ENCODE data around the gene TPRG1L.

The TPRG1L gene

GRCh38 chr1:3594706-3595377, 30.0 kb upstream of the TPRG1L start:
- DNase-seq = no peak

- DNase-seq = no peak
Measured at GRCh38 chr1:3595949-3596348, 28.9 kb upstream of the TPRG1L start.

DNA sequence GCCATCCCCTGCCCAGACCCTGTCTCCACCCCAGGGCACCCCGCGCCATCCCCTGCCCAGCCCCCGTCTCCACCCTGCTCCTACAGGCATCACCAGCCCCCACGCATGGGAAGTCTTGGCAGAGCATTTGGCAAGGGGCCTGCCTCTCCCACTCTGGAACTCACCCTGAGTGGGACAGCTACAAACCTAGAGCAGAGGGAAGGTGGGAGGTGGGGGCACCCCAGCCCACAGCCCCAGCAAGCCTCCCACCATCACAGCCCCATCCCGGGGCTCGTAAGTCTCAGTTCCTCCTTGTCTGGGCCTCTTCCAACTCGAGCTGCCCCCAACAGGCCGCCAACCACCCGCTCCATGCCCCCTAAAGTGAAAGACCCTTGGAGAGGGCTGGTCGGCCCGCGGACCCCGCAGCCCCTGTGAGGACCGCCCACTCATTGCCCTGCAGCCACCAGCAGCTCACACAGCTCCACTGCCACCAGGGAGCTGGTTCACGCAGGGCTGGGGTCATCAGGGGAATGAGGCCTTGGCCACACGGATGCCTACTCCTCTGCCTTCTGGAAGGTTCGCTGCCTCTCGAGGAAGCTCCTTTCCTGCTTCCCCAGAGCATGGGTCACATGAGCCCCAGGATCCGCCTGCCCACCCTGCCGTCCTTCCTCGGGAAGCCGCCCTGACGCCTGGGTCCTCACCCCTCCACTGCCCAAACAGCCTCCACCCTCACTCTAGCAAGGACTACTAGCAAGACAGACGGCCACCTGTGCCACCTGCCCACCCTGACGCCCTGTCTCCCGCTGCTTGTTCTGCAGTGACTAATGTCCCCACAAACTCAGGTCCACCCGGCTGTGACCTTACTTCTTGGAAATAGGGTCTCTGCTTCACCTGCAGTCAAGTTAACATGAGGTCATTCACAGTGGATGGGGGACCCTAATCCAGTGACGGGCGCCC, 27.9 kb upstream of the TPRG1L start:
- DNase-seq = no peak

GRCh38 chr1:3597599-3597964, 27.2 kb upstream of the TPRG1L start:
- no peak for DNase-seq

DNA sequence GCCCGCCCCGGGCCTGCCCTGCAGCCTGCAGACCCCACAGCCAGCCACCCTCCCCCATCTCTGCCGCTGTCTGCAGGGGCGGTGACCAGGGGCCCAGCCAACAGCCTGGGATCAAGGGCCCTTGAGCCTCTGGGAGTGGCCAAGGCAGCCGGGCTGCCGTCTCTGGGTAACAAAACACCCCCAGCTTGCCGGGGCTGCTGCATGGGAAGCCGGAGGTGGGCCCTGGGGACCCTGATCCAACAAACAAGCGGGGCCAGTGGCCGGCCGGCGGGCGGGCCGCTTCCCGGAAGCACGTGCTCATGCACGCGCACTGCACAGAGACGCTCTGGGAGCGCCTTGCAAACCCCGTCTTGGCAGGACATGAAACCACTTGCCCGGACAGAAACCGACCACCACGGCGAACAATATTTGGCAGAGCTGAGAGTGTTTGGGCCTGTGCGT, 26.7 kb upstream of the TPRG1L start:
- DNase-seq = no peak

- DNase-seq = no peak
Measured at GRCh38 chr1:3598522-3599285, 26.1 kb upstream of the TPRG1L start.

GRCh38 chr1:3599286-3599811, 25.5 kb upstream of the TPRG1L start:
- DNase-seq = no peak

DNA sequence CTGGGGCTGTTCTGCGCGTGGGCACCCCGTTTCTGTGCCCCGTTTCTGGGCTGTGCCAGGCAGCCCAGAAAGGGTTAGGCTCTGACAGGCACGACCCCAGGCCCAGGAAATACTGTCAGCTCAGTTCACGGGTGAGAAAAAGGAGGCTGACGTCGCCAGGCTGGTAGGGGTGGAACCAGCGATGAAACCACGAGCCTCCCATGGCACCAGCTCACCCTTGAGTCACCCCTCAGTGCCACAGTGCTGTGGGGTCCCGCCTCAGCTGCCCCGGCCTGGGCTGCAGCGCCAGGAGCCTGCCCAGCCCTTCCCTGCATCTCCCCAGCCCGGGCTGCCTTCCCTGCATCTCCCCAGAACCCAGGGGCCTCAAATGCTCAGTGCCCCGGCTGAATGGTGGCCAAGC, 25.0 kb upstream of the TPRG1L start:
- no peak for DNase-seq

DNA sequence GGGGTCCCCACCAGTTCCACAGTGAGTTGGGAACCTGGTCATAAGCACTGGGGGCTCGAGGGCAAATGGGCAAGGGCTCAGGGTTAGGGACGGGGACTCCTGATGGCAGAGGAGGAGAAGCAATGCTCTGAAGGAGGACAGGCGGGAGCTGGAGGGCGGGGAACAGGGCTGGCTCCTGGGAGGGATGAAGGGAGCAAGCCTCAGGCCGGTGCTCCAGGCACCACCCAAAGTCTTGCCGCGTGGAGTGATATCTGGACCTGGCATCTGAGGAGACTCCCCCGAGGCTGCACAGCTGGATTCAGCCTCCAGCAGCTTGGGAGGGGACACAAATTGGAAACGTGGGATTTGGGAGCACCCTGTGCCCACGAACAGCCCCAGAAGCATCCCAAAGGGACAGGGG, 24.5 kb upstream of the TPRG1L start:
- no peak for DNase-seq

DNA sequence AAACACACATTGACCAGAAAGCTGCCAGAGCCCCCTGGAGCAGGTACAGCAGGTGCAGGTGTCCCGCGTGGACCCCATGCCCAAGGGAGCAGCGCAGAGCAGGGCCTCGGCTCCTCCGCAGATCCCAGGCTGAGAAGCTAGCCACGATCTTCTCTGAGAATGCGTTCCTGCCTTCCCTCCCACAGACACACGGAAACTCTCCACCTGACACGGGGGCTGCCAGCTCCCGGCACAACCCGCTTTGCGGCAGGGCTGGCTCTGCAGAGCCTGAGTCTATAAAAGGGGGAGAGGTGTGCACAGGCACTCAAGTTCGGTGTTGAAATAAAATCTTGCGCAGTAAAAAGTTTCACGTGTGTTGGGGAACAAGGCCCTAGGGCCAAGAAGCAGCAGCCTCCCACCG, 23.1 kb upstream of the TPRG1L start:
- DNase-seq = no peak

GRCh38 chr1:3602375-3602774, 22.4 kb upstream of the TPRG1L start:
- DNase-seq = no peak

DNA sequence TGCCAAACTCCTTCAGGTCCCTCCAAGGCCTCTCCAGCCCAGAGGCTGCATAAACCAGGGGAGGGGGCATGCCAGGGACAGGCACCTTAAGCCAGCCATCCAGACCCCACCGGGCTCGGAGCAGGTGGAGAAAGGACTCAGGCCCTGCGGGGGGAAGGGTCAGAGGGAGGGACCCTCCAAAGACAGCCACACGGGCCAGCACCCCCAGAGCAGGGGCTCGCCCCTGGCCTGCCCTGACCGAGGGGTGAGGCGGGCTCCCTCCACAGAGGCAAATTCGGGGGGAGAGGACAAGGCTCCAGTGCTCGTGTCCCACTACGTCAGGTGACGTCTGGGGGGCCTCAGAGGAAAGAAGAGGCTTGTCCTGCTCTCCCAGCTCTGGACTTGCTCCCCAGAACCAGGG, 21.7 kb upstream of the TPRG1L start:
- DNase-seq = no peak

DNA sequence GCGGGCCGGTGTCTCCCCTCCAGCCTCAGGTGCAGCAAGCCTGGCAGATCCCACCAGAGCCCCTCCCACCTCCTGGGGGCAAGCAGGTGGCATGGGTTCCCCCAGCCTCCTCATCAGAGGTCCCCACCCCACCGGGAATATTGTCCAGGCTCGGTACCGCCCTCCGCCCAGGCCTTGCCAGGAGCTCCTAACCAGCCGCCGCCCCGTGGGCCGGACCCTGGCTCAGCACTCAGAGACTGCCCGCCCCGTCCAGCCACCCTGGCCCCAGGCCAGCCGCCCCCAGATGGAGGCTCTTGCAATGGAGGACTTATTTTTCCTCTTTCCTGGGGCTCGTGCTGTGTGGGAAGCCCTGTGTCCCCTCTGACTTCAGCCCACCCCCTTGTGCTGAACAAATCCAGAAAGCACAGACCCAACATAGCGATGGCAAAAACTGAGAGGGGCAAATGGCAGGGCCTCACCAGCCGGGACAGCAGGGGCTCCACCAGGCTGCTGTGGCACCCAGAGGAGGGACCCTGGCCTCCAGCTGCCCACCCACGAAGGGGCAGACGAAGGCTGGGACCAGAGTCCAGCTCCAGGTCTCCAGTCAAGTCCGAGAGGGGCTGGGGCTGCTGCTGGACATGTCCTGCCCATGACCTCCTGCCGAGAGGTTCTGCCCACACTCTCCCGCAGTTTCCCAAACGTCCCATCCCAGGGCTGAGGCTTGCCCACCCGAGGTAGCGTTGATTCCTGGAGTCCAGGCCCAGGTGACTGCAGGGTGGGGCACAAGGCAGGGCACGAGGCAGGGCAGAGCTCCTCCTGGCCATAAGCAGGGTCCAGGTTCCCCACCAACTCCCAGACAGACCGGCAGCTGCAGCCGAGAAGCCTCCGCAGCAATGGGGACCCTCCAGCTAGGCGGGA, 21.0 kb upstream of the TPRG1L start:
- DNase-seq = no peak

GRCh38 chr1:3604468-3604974, 20.3 kb upstream of the TPRG1L start:
- no peak for DNase-seq

- no peak for DNase-seq
Measured at GRCh38 chr1:3604997-3605823, 19.6 kb upstream of the TPRG1L start.

DNA sequence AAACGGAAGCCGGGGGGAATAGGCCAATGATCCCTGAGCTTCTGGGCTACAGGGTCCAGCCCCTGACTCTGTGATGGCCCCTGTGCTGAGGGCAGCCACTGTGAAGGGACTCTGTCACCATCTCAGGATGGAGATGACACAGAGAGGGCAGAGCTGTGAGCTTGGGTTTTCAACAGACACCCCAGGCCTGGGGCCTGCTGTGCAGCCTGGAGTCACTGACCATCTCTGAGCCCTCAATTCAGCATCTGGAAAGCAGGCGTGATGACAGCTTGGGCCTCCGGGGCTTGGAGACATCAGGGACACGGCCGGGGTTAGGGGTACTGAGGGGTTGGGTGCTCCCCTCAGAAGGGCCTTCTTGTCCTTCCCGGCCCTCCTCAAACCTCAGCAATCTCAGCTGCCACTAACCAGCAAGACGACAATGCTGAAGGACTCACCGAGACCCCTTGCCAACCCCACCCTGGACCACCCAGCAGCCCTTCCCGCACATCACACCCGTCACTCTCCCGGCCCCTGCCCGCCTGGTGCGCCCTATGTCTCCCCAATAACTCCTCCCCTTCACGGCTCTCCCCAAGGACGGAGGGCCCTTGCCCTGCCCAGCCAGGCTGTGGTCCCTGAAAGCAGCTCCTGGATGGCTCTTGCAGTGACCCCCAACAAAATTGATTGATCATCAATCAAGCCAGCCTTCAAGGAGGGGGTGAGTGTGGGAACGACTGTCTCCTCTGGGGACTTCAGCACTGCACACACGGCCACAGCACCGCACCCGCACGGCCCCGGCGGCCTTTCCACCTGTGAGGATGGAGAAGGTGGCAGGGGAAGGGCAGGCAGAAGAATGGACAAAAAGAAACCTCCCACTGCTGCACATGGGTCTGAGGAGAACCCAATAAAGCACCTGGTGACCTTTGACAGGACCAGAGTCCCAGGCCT, 17.8 kb upstream of the TPRG1L start:
- no peak for DNase-seq

DNA sequence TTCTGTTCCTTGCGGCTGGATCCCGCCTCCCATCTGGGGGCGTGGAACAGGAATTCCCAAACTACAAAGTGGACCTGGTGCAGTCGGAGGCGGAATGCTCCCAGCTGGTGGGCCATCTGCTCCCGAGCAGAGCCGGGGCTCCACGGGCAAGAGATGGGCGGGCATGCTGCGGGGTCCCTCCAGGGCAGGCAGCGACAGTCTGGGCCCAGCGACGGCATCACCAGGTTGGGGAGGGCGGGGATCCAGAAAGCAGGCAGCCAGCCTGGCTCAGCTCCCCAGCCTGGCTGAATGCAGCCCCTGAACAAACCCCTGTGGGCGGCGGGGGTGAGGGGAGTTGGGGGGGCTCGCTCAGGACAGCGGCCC, 17.1 kb upstream of the TPRG1L start:
- DNase-seq = no peak

GRCh38 chr1:3608154-3608553, 16.7 kb upstream of the TPRG1L start:
- no peak for DNase-seq

DNA sequence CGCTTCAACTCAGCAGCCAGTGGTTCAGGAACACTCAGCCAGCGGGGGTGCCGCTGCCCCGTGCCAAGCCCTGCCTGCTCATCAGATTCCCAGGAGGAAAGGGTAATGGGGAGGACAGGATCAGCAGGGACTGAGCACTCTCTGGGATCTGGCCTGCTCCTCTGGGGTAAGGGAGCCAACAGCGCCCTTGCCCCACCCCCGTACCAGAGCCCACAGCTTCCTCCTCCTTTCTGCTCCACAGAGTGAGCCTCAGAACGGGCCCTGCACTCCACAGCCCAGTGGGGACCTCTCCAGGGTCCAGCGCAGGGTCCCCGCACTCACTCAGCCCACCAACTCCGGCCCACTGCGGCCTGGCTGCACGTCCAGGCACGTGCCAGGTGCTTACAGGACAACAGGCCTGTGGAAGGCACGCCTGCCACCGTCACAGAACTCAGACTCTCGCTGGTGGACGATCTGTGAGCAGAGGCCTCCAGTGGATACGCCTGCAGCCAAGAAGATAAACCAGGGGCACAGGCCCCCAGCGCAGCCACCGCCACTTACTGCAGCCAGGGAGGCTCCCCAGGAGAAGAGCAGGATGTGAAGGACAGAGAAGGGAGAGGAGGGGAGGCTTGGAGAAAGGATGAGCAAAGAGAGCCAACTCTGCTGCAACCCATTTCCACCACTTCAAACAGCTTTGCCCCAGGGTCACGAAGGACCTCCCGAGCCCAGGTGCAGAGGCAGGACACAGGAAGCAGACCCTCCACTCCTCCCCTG, 15.6 kb upstream of the TPRG1L start:
- DNase-seq = no peak
